HepG2 (cell line): ENCODE measurements around the gene SCRT2. TPM values are rescaled to one million over a fixed set of nuclear protein-coding genes. Genes with fewer than 3 reads are reported as not detected.

ENCODE experiments used
- DR1 ChIP-seq: sonication (generic); formaldehyde crosslinking; IDR thresholded peaks from 2 replicates; pipeline ENCODE4 v1.8.0; 2021; ENCODE audit warnings: mild to moderate bottlenecking, missing genetic modification reagents, inconsistent platforms
- JUND ChIP-seq: sonication (generic); formaldehyde crosslinking; IDR thresholded peaks from 2 replicates; pipeline ENCODE4 v1.8.0; 2022; ENCODE audit warnings: mild to moderate bottlenecking, missing genetic modification reagents
- MTF1 ChIP-seq: sonication (generic); formaldehyde crosslinking; IDR thresholded peaks from 2 replicates; pipeline ENCODE4 v1.5.0; 2020; ENCODE audit warnings: missing genetic modification reagents
- MYNN ChIP-seq: sonication (generic); formaldehyde crosslinking; IDR thresholded peaks from 2 replicates; pipeline ENCODE4 v1.4.0; 2020; ENCODE audit warnings: mild to moderate bottlenecking, low read depth, missing genetic modification reagents
- NFE2 ChIP-seq: sonication (generic); formaldehyde crosslinking; IDR thresholded peaks from 2 replicates; pipeline ENCODE4 v1.4.0; 2020; ENCODE audit warnings: missing genetic modification reagents
- NFE2L1 ChIP-seq: sonication (generic); formaldehyde crosslinking; IDR thresholded peaks from 2 replicates; pipeline ENCODE4 v1.4.0; 2020; ENCODE audit warnings: missing genetic modification reagents, mild to moderate bottlenecking, borderline replicate concordance
- NR1H2 ChIP-seq: sonication (generic); formaldehyde crosslinking; IDR thresholded peaks from 2 replicates; pipeline ENCODE4 v1.8.1; 2022; ENCODE audit warnings: low read depth, missing genetic modification reagents, borderline replicate concordance
- NR2F2 ChIP-seq: IDR thresholded peaks from 2 replicates; pipeline ENCODE4 v1.6.1; 2012; ENCODE audit warnings: low read depth, inconsistent platforms, borderline replicate concordance
- RCOR2 ChIP-seq: IDR thresholded peaks from 2 replicates; pipeline ENCODE4 v1.6.1; 2016; ENCODE audit warnings: missing biosample characterization, missing genetic modification reagents
- RNF219 ChIP-seq: sonication (generic); formaldehyde crosslinking; IDR thresholded peaks from 2 replicates; pipeline ENCODE4 v1.5.0; 2020; ENCODE audit warnings: mild to moderate bottlenecking, missing genetic modification reagents
- SMAD3 ChIP-seq: sonication (generic); formaldehyde crosslinking; IDR thresholded peaks from 2 replicates; pipeline ENCODE4 v1.4.0; 2020; ENCODE audit warnings: missing genetic modification reagents
- TIGD3 ChIP-seq: sonication (generic); formaldehyde crosslinking; IDR thresholded peaks from 2 replicates; pipeline ENCODE4 v1.5.1; 2020; ENCODE audit warnings: mild to moderate bottlenecking, missing genetic modification reagents, borderline replicate concordance
- TRAFD1 ChIP-seq: sonication (generic); formaldehyde crosslinking; IDR thresholded peaks from 2 replicates; pipeline ENCODE4 v1.5.1; 2020; ENCODE audit warnings: missing genetic modification reagents, mild to moderate bottlenecking, borderline replicate concordance
- TRIM24 ChIP-seq: sonication (generic); formaldehyde crosslinking; IDR thresholded peaks from 2 replicates; pipeline ENCODE4 v1.8.0; 2022; ENCODE audit warnings: mild to moderate bottlenecking, missing genetic modification reagents
- ZNF33A ChIP-seq: sonication (generic); formaldehyde crosslinking; IDR thresholded peaks from 2 replicates; pipeline ENCODE4 v1.5.1; 2020; ENCODE audit warnings: missing genetic modification reagents, mild to moderate bottlenecking, moderate library complexity, borderline replicate concordance
- ZNF431 ChIP-seq: sonication (generic); formaldehyde crosslinking; IDR thresholded peaks from 2 replicates; pipeline ENCODE4 v1.9.0; 2022; ENCODE audit warnings: missing genetic modification reagents, low read depth, mild to moderate bottlenecking, borderline replicate concordance
- ZNF510 ChIP-seq: sonication (generic); formaldehyde crosslinking; IDR thresholded peaks from 2 replicates; pipeline ENCODE4 v1.4.0; 2020; ENCODE audit warnings: low read depth, mild to moderate bottlenecking, missing genetic modification reagents
- ZNF550 ChIP-seq: sonication (generic); formaldehyde crosslinking; IDR thresholded peaks from 2 replicates; pipeline ENCODE4 v1.4.0; 2020; ENCODE audit warnings: mild to moderate bottlenecking, missing genetic modification reagents, borderline replicate concordance
- ZNF7 ChIP-seq: IDR thresholded peaks from 2 replicates; pipeline ENCODE4 v1.6.1; 2016; ENCODE audit warnings: missing biosample characterization, missing genetic modification reagents
- polyA plus RNA-seq, 8 experiments: library from polyadenylated mRNA; depleted of rRNA in 3 of 8; stranded (reverse) in 7 of 8; unstranded in 1 of 8; fragments of >200 nt; fragmentation: Illumina TruSeq in 4 of 8; extraction: Trizol in 4 of 8; gene quantifications; 2 replicates each; pipeline versions ENCODE4 v1.2.1 to v1.2.3, GENCODE V29; 2011 to 2016; ENCODE audit warnings: low read depth in 4 of 8, missing spikeins in 1 of 8, mixed read lengths in 1 of 8; ENCODE audit not compliant: insufficient read depth in 1 of 8
- total RNA-seq, 5 experiments: library from RNA; depleted of rRNA; stranded (reverse); fragments of >200 nt; fragmentation: Illumina TruSeq; extraction: Trizol; gene quantifications; 2 replicates each; pipeline ENCODE4 v1.2.3, GENCODE V29; 2016; ENCODE audit warnings: low read depth in 1 of 5
- TF ChIP-seq, protein P1 (sequence below): sonication (generic); formaldehyde crosslinking; IDR thresholded peaks from 2 replicates; pipeline ENCODE4 v1.4.0; 2020; ENCODE audit warnings: missing genetic modification reagents
- TF ChIP-seq, protein P2 (sequence below): sonication (generic); formaldehyde crosslinking; IDR thresholded peaks from 2 replicates; pipeline ENCODE4 v1.5.0; 2020; ENCODE audit warnings: missing genetic modification reagents

Gene SCRT2
- total and polyA plus RNA-seq, 2 of the 13 experiments (the other 11 are each of a cell fraction or from before 2014, with no cell fraction given): not detected

DNA sequence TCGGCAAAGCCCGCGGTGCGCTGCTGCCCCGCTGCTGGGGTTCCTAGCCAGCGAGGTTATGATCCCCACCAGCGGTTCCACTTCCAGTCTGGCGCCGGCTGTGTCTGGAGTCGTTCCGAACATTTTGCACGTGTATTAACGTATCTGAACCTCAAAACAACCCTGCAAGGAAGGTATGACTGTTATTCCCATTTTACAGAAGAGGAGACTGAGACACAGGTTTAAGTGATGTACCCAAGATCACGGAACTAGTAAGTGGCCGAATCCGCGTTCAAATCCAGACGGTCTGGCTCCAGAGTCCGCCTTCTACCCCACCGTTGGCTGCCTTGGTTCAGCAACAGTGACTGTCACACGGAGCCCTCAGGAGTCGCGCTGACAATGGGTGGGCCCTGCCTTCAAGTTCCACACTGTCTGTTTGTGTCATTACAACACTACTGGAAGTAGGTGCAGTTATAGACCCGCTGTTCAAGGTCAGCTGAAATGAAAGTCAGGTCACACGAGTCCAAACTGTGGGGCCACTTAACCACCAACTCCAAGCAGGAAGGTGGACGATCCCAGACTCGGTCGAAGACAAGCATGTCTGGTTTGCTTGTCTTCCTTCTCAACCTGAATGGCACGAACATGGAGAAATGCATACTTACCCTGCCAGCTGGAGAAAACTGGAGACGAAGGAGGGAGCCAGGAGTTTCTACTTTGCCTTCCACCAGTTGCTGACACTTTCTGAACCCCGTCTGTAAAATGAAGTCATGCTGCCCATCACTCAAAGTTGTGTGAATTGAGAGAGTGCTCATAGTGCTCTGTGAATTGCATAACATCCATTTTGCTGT, 21.8 kb downstream of the SCRT2 start (continued):
- TF ChIP-seq, protein P1, sequence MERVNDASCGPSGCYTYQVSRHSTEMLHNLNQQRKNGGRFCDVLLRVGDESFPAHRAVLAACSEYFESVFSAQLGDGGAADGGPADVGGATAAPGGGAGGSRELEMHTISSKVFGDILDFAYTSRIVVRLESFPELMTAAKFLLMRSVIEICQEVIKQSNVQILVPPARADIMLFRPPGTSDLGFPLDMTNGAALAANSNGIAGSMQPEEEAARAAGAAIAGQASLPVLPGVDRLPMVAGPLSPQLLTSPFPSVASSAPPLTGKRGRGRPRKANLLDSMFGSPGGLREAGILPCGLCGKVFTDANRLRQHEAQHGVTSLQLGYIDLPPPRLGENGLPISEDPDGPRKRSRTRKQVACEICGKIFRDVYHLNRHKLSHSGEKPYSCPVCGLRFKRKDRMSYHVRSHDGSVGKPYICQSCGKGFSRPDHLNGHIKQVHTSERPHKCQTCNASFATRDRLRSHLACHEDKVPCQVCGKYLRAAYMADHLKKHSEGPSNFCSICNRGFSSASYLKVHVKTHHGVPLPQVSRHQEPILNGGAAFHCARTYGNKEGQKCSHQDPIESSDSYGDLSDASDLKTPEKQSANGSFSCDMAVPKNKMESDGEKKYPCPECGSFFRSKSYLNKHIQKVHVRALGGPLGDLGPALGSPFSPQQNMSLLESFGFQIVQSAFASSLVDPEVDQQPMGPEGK (CRISPR knock-in tag): no peak; the same call in 1 of the 2 replicates
- TF ChIP-seq MYNN (no peak), ZNF7 (no peak), TRAFD1 (CRISPR knock-in tag) (no peak), RNF219 (CRISPR knock-in tag) (peak; percentile 37; the same call in 1 of the 2 replicates), TIGD3 (CRISPR knock-in tag) (no peak), SMAD3 (CRISPR knock-in tag) (0 out of 2 replicates have a peak, but pooled peaks have one; percentile 4), ZNF33A (no peak), NR1H2 (no peak), ZNF510 (CRISPR knock-in tag) (no peak; the same call in 1 of the 2 replicates), NFE2 (CRISPR knock-in tag) (0 out of 2 replicates have a peak, but pooled peaks have one; percentile 40), NFE2L1 (CRISPR knock-in tag) (peak; percentile 85; the same call in 1 of the 2 replicates), NR2F2 (no peak), TRIM24 (CRISPR knock-in tag) (no peak), RCOR2 (CRISPR knock-in tag) (peak; percentile 91), DR1 (CRISPR knock-in tag) (no peak), ZNF431 (CRISPR knock-in tag) (no peak), JUND (no peak; the same call in none of the 2 replicates), ZNF550 (CRISPR knock-in tag) (peak; percentile 96; the same call in 1 of the 2 replicates), MTF1 (CRISPR knock-in tag) (no peak)
- TF ChIP-seq, protein P2, sequence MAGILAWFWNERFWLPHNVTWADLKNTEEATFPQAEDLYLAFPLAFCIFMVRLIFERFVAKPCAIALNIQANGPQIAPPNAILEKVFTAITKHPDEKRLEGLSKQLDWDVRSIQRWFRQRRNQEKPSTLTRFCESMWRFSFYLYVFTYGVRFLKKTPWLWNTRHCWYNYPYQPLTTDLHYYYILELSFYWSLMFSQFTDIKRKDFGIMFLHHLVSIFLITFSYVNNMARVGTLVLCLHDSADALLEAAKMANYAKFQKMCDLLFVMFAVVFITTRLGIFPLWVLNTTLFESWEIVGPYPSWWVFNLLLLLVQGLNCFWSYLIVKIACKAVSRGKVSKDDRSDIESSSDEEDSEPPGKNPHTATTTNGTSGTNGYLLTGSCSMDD (CRISPR knock-in tag): no peak
